ENCODE measurements around the gene DHX9.
A peak's percentile ranks its signal among the peaks of the same experiment; 100 is the strongest.

The DHX9 gene

GRCh38 chr1:182839209-182840066 is at the start of gene DHX9:
TSS of gene DHX9 (plus strand) at chr1:182839347. CDS start at chr1:182842567, 3,220 bp downstream.
- peak; percentile 91 to 96 (median 96) for DNase-seq

- DNase-seq: no peak
Observed at GRCh38 chr1:182791281-182792179, 47.6 kb upstream of the DHX9 start.

GRCh38 chr1:182794091-182794490 is 45.1 kb upstream of the DHX9 start:
- no peak for DNase-seq

- DNase-seq: peak; percentile 73 to 85 (median 74)
Observed at GRCh38 chr1:182794676-182795201, 44.4 kb upstream of the DHX9 start.

- peak; percentile 85 to 98 (median 96) for DNase-seq
Observed at GRCh38 chr1:182795563-182796228, 43.5 kb upstream of the DHX9 start.

GRCh38 chr1:182802006-182802803 is 36.9 kb upstream of the DHX9 start:
- DNase-seq: no peak

GRCh38 chr1:182803846-182804245 is 35.3 kb upstream of the DHX9 start:
- DNase-seq: no peak

- DNase-seq: no peak
Observed at GRCh38 chr1:182806015-182806678, 33.0 kb upstream of the DHX9 start.

GRCh38 chr1:182807907-182808306 is 31.2 kb upstream of the DHX9 start:
- no peak for DNase-seq

- no peak for DNase-seq
Observed at GRCh38 chr1:182809414-182809957, 29.7 kb upstream of the DHX9 start.

GRCh38 chr1:182811975-182812722 is 27.0 kb upstream of the DHX9 start:
- DNase-seq: no peak

- no peak for DNase-seq
Observed at GRCh38 chr1:182816863-182817262, 22.3 kb upstream of the DHX9 start.

- DNase-seq: no peak
Observed at GRCh38 chr1:182817802-182818201, 21.3 kb upstream of the DHX9 start.

- peak in 1 of 3 donors; percentile 12 for DNase-seq
Observed at GRCh38 chr1:182823220-182823619, 15.9 kb upstream of the DHX9 start.

- no peak for DNase-seq
Observed at GRCh38 chr1:182826892-182827291, 12.3 kb upstream of the DHX9 start.

- no peak for DNase-seq
Observed at GRCh38 chr1:182829285-182829932, 9.7 kb upstream of the DHX9 start.

GRCh38 chr1:182833271-182833670 is 5.9 kb upstream of the DHX9 start:
- no peak for DNase-seq

GRCh38 chr1:182834326-182834725 is 4.8 kb upstream of the DHX9 start:
- DNase-seq: no peak

GRCh38 chr1:182835806-182836205 is 3.3 kb upstream of the DHX9 start:
- DNase-seq: no peak
